ENCODE results near the gene FAM216B. TPM values are rescaled to one million over a fixed set of nuclear protein-coding genes. Genes with fewer than 3 reads are reported as not detected.

Gene FAM216B
- polyA plus RNA-seq, 1 donor (not counting 4 experiments of a cell fraction or from before 2014, with no cell fraction given): not detected

DNA sequence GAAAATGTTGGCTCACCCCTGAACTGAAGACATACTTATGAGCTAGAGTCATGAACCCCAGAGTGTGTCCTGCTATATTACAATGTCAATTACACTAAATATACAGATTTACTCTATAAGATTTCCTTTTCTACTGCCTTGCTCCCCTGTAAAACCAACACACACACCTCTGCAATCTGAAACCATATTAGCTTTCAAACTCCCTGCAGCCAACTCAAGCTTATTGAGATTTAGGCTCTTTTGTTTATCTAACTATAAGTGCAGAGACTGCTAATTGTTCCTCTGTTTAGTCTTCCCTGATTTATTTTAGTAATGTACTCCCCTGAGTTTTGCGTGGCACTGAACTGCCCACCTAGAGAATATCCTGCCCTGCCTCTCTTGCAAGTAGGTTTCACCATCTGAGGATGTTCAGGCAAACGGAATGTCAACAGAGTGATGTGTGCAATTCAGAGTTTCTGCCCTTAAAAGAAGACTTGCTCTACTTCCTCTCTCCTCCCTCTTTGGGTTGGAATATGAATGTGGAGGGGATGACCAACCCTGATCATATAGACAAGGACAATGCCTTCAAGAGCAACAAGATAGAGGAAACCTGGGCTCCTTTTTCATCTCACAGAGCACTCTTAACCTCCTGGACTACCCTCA lies 22.3 kb downstream of the FAM216B start:
- H3K36me3 ChIP-seq (ENCODE audit: control insufficient read depth in 2 of 2, extremely low read depth in 1 of 2, insufficient read depth in 2 of 2, low read length in 2 of 2): no peaks in the 10 kb centered on the region
- no peak overlapping the region for H3K4me2 ChIP-seq (ENCODE audit: control insufficient read depth, extremely low read depth, insufficient read depth, low read depth, low read length)
- no peaks in the 10 kb centered on the region for H3K79me2 ChIP-seq (ENCODE audit: control insufficient read depth, insufficient read depth, low read length)
- DNase-seq (ENCODE audit: low read depth, low spot score): no peak
- dilution Hi-C loops (cut with MboI; ENCODE audit: extremely low pct_ligation_motif_present, low sequenced_read_pairs): no loop called here
- H4K20me1 ChIP-seq (ENCODE audit: control insufficient read depth, extremely low read depth, insufficient read depth, low read length): no peaks in the 10 kb centered on the region
- TF ChIP-seq, protein P1, sequence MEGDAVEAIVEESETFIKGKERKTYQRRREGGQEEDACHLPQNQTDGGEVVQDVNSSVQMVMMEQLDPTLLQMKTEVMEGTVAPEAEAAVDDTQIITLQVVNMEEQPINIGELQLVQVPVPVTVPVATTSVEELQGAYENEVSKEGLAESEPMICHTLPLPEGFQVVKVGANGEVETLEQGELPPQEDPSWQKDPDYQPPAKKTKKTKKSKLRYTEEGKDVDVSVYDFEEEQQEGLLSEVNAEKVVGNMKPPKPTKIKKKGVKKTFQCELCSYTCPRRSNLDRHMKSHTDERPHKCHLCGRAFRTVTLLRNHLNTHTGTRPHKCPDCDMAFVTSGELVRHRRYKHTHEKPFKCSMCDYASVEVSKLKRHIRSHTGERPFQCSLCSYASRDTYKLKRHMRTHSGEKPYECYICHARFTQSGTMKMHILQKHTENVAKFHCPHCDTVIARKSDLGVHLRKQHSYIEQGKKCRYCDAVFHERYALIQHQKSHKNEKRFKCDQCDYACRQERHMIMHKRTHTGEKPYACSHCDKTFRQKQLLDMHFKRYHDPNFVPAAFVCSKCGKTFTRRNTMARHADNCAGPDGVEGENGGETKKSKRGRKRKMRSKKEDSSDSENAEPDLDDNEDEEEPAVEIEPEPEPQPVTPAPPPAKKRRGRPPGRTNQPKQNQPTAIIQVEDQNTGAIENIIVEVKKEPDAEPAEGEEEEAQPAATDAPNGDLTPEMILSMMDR (optimal IDR thresholded peaks at IDR 0.05 in 1 of 3, IDR thresholded peaks at IDR 0.05 in 1 of 3, conservative IDR thresholded peaks at IDR 0.05 in 1 of 3; ENCODE audit: extremely low read depth in 1 of 3, insufficient read depth in 2 of 3, low read length in 3 of 3): no peak
- no peak for TF ChIP-seq EZH2 (IDR thresholded peaks at IDR 0.05; ENCODE audit: low read length)
- H3K27ac ChIP-seq (ENCODE audit: control insufficient read depth, insufficient read depth, low read length): no peak overlapping the region
- H3K4me3 ChIP-seq (ENCODE audit: control insufficient read depth in 2 of 3, extremely low read depth in 1 of 3, insufficient read depth in 2 of 3, low read depth in 1 of 3, low read length in 3 of 3): no peak overlapping the region
- no peaks in the 10 kb centered on the region for H3K9me3 ChIP-seq (ENCODE audit: control insufficient read depth, low read depth, low read length)
- H3K9me1 ChIP-seq (ENCODE audit: control insufficient read depth, extremely low read depth, insufficient read depth, low read length): no peaks in the 10 kb centered on the region
- H3K4me1 ChIP-seq (ENCODE audit: control insufficient read depth, extremely low read depth, insufficient read depth, low read length): no peaks in the 10 kb centered on the region
- no peak for FAIRE-seq
- no peak overlapping the region for H3K9ac ChIP-seq (ENCODE audit: control insufficient read depth, extremely low read depth, insufficient read depth, low read length)
- H3K27me3 ChIP-seq (ENCODE audit: control insufficient read depth, extremely low read depth, insufficient read depth, low read length): no peaks in the 10 kb centered on the region
- H2AFZ ChIP-seq (ENCODE audit: control insufficient read depth, low read length): no peak overlapping the region

DNA sequence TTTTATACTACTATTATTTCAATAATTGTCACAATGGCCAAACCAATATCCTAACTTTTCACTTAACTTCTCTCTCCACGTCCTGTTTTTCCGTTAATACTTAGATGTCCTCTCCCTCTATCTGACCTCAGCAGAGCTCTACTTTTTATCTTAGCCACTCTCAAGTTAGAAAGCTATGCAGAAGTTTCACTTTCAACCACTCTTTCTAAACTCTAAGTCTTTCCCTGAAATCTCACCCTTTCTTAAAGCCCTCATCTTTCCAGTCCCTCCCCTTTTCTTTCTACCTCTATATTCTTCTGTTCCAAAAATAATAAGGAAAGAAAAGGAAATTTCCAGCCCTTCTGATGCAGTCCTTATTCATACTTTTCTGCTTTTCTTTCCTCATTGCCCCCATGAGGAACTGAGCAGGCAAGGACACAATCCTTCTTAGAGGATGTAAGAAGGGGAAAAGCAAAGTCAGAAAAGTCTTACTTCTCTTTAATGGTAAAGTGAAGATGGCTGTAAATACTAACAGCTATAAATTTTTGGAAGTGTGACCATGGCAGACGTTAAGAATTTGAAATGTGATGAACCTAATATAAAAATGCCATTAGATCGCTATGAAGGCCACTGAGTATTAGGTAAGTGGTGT lies 23.0 kb downstream of the FAM216B start:
- dilution Hi-C loops (cut with MboI; ENCODE audit: extremely low pct_ligation_motif_present, low sequenced_read_pairs): no loop called here
- no peak overlapping the region for H2AFZ ChIP-seq (ENCODE audit: control insufficient read depth, low read length)

More for the DNA sequence above, 23.0 kb downstream of the FAM216B start:
- Histone ChIP-seq H3K79me2 (ENCODE audit: control insufficient read depth, insufficient read depth, low read length) (no peaks in the 10 kb centered on the region), H3K9me3 (ENCODE audit: control insufficient read depth, low read depth, low read length) (no peaks in the 10 kb centered on the region), H3K36me3 (ENCODE audit: control insufficient read depth in 2 of 2, extremely low read depth in 1 of 2, insufficient read depth in 2 of 2, low read length in 2 of 2) (no peaks in the 10 kb centered on the region), H3K9me1 (ENCODE audit: control insufficient read depth, extremely low read depth, insufficient read depth, low read length) (no peaks in the 10 kb centered on the region), H3K4me1 (ENCODE audit: control insufficient read depth, extremely low read depth, insufficient read depth, low read length) (no peaks in the 10 kb centered on the region), H3K4me2 (ENCODE audit: control insufficient read depth, extremely low read depth, insufficient read depth, low read depth, low read length) (no peak overlapping the region), H3K27ac (ENCODE audit: control insufficient read depth, insufficient read depth, low read length) (no peak overlapping the region), H3K9ac (ENCODE audit: control insufficient read depth, extremely low read depth, insufficient read depth, low read length) (no peak overlapping the region), H4K20me1 (ENCODE audit: control insufficient read depth, extremely low read depth, insufficient read depth, low read length) (no peaks in the 10 kb centered on the region), H3K27me3 (ENCODE audit: control insufficient read depth, extremely low read depth, insufficient read depth, low read length) (no peaks in the 10 kb centered on the region), H3K4me3 (ENCODE audit: control insufficient read depth in 2 of 3, extremely low read depth in 1 of 3, insufficient read depth in 2 of 3, low read depth in 1 of 3, low read length in 3 of 3) (no peak overlapping the region)
- DNase-seq (ENCODE audit: low read depth, low spot score) (no peak), FAIRE-seq (no peak)
- TF ChIP-seq EZH2 (IDR thresholded peaks at IDR 0.05; ENCODE audit: low read length): no peak
- TF ChIP-seq, protein P1 (optimal IDR thresholded peaks at IDR 0.05 in 1 of 3, IDR thresholded peaks at IDR 0.05 in 1 of 3, conservative IDR thresholded peaks at IDR 0.05 in 1 of 3; ENCODE audit: extremely low read depth in 1 of 3, insufficient read depth in 2 of 3, low read length in 3 of 3): no peak

All from keratinocyte (primary cell).